Cerebellar cortex (tissue), 1 donor: ENCODE data around the gene KTI12.
"Not testable (repeated sequence)": the region's sequence is repeated elsewhere in the genome, so short reads cannot be mapped to it uniquely, and the experiment has no call there.

Experiments used
- DNase-seq: peaks from one replicate; pipeline ENCODE4 v3.0.0-alpha.2; 2015; ENCODE audit warnings: low spot score

Gene KTI12

GRCh38 chr1:52037909-52038308 is 4.3 kb upstream of the KTI12 start:
- DNase-seq, result no peak

- DNase-seq, result no peak
Observed at GRCh38 chr1:52037402-52037814, 3.8 kb upstream of the KTI12 start.

GRCh38 chr1:52034050-52034384 is 407 bp upstream of the KTI12 start:
- no peak for DNase-seq

- peak; percentile 27 for DNase-seq
Observed at GRCh38 chr1:52032785-52033131, 852 bp downstream of the KTI12 start.

GRCh38 chr1:52032124-52032784 is 1.4 kb downstream of the KTI12 start:
- no peak for DNase-seq

- not testable (repeated sequence) for DNase-seq
Observed at GRCh38 chr1:52028839-52029238, 4.8 kb downstream of the KTI12 start.

GRCh38 chr1:52028328-52028727 is 5.3 kb downstream of the KTI12 start:
- no peak for DNase-seq

GRCh38 chr1:52026278-52026677 is 7.3 kb downstream of the KTI12 start:
- no peak for DNase-seq

- DNase-seq, result no peak
Observed at GRCh38 chr1:52022133-52022532, 11.5 kb downstream of the KTI12 start.

- no peak for DNase-seq
Observed at GRCh38 chr1:52008071-52008809, 25.4 kb downstream of the KTI12 start.

- DNase-seq, result no peak
Observed at GRCh38 chr1:52007215-52008002, 26.2 kb downstream of the KTI12 start.

- not testable (repeated sequence) for DNase-seq
Observed at GRCh38 chr1:52006081-52006553, 27.5 kb downstream of the KTI12 start.

- DNase-seq, result not testable (repeated sequence)
Observed at GRCh38 chr1:52005548-52005947, 28.1 kb downstream of the KTI12 start.

- no peak for DNase-seq
Observed at GRCh38 chr1:52003877-52004276, 29.7 kb downstream of the KTI12 start.

- DNase-seq, result peak; percentile 83
Observed at GRCh38 chr1:52002038-52002917, 31.3 kb downstream of the KTI12 start.

GRCh38 chr1:51998701-51999100 is 34.9 kb downstream of the KTI12 start:
- no peak for DNase-seq

- DNase-seq, result no peak
Observed at GRCh38 chr1:51997974-51998382, 35.6 kb downstream of the KTI12 start.

- peak; percentile 34 for DNase-seq
Observed at GRCh38 chr1:51990478-51990965, 43.1 kb downstream of the KTI12 start, which contains the start of gene RAB3B. Gene RAB3B (minus strand): TSS chr1:51990700. CDS start chr1:51977117, 13,583 bp downstream.

- no peak for DNase-seq
Observed at GRCh38 chr1:51989582-51990477, 43.8 kb downstream of the KTI12 start.

GRCh38 chr1:51988254-51988653 is 45.4 kb downstream of the KTI12 start:
- no peak for DNase-seq

- no peak for DNase-seq
Observed at GRCh38 chr1:51986718-51987117, 46.9 kb downstream of the KTI12 start.
